ENCODE measurements around the gene PLEK.
"Not testable (repeated sequence)": the region's sequence is repeated elsewhere in the genome, so short reads cannot be mapped to it uniquely, and the experiment has no call there.

PLEK gene

GRCh38 chr2:68385220-68385906 lies 20.3 kb downstream of the PLEK start:
- no peak for DNase-seq (ENCODE audit: low read depth in 2 of 2)

DNA sequence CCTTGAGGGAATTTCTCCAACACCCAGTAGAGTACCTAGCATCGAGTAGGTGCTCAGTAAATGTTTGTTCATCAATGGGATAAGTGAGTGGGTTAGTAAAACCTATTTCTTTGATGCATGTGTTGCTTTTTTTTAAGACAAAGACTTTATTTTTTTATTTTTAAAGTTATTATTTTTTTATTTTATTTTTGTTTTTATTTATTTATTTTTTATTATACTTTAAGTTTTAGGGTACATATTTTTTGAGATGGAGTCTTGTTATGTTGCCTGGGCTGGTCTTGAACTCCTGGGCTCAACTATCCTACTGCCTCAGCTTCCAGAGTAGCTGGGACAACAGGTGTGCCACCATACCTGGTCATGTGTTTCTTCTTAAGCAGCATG lies 20.8 kb downstream of the PLEK start:
- no peak for DNase-seq (ENCODE audit: low read depth in 2 of 2)

DNA sequence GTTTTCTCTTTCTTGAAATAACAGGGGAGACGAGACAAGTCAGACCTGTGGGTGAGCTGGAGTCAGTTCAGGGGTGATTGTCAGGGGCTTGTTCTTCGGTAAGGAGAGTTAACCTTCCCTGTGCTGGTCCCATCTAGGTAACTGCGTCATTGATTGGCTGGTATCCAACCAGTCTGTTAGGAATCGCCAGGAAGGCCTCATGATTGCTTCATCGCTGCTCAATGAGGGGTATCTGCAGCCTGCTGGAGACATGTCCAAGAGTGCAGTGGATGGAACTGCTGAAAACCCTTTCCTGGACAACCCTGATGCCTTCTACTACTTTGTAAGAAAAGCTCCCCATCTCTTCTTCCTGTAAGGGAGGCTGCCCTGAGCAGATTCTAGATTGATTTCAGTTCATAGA lies 21.3 kb downstream of the PLEK start:
- no peak for DNase-seq (ENCODE audit: low read depth in 2 of 2)

- DNase-seq (ENCODE audit: low read depth in 2 of 2) = no peak
Measured at GRCh38 chr2:68387408-68388350, 22.6 kb downstream of the PLEK start.

DNA sequence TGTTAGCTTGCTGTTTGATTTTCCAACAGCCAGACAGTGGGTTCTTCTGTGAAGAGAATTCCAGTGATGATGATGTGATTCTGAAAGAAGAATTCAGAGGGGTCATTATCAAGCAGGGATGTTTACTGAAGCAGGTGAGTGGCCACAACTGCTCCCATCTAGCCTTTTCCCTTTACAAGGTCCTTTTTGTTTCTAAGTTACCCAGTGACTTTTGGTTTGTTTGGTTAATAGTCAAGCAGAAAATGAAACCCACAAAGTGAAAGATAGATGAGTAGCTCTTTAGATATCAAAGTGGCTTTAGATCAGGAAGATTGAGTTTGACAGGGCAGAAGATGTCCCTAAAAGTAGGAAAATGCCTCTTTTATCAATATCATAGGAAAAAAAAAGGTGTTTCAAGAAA lies 23.3 kb downstream of the PLEK start:
- no peak for DNase-seq (ENCODE audit: low read depth in 2 of 2)

GRCh38 chr2:68388772-68389171 lies 23.7 kb downstream of the PLEK start:
- DNase-seq (ENCODE audit: low read depth in 2 of 2) = no peak

- no peak for DNase-seq (ENCODE audit: low read depth in 2 of 2)
Measured at GRCh38 chr2:68390114-68390513, 25.0 kb downstream of the PLEK start.

- no peak for DNase-seq (ENCODE audit: low read depth in 2 of 2)
Measured at GRCh38 chr2:68390586-68390985, 25.5 kb downstream of the PLEK start.

DNA sequence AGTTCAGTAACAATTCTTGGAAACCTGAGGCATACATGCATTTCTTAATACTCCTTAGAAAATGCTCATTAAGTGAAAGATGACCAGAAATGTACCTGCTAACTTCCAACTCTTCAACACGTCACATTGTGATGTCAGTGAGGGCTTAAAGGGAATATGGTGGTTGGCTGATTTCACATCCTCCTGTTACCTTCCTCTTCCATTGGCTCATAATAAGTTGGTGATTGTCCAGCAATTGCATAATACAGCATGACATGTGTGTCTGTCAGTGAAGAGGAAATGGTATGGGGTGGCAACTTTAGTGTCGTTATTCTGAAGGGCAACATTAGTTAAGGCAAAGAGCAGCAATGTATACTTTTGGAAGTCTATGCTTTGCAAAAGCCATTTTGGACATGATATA lies 26.0 kb downstream of the PLEK start:
- no peak for DNase-seq (ENCODE audit: low read depth in 2 of 2)

- DNase-seq (ENCODE audit: low read depth in 2 of 2) = no peak
Measured at GRCh38 chr2:68391869-68392268, 26.8 kb downstream of the PLEK start.

DNA sequence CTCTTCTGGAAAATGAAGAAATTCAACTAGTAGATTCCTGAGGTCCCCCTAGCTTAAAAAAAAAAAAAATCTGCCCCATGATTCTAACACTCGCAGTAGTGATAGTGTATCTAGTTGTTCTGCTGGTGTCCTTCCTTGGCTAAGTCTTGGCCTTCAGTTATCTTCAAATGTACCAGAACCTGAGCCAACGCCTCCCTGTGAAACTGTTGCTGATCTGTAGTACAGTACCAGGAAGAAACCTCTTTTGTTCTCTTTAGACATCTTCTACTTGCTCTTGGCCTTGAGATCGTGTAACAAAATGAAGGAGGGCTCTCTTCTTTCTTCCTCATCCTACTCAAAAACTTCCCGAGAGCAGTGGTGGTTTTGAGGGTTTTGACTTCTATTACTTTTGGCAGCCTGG lies 31.0 kb downstream of the PLEK start:
- DNase-seq (ENCODE audit: low read depth in 2 of 2) = no peak

- not testable (repeated sequence) for DNase-seq (ENCODE audit: low read depth in 2 of 2)
Measured at GRCh38 chr2:68397704-68398263, 32.7 kb downstream of the PLEK start.

DNA sequence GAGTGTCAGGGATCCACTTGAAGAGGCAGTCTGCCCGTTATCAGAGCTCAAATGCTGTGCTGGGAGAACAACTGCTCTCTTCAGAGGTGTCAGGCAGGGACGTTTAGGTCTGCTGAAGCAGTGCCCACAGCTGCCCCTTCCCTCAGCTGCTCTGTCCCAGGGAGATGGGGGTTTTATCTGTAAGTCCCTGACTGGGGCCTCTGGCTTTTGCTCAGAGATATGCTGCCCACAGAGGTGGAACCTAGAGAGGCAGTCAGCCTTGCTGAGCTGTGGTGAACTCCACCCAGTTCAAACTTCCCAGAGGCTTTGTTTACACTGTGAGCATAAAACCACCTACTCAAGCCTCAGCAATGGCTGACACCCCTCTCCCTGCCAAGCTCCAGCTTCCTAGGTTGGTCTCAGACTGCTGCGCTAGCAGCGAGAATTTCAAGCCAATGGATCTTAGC lies 38.1 kb downstream of the PLEK start:
- DNase-seq (ENCODE audit: low read depth in 2 of 2) = no peak

GRCh38 chr2:68404164-68404563 lies 39.1 kb downstream of the PLEK start:
- no peak for DNase-seq (ENCODE audit: low read depth in 2 of 2)

DNA sequence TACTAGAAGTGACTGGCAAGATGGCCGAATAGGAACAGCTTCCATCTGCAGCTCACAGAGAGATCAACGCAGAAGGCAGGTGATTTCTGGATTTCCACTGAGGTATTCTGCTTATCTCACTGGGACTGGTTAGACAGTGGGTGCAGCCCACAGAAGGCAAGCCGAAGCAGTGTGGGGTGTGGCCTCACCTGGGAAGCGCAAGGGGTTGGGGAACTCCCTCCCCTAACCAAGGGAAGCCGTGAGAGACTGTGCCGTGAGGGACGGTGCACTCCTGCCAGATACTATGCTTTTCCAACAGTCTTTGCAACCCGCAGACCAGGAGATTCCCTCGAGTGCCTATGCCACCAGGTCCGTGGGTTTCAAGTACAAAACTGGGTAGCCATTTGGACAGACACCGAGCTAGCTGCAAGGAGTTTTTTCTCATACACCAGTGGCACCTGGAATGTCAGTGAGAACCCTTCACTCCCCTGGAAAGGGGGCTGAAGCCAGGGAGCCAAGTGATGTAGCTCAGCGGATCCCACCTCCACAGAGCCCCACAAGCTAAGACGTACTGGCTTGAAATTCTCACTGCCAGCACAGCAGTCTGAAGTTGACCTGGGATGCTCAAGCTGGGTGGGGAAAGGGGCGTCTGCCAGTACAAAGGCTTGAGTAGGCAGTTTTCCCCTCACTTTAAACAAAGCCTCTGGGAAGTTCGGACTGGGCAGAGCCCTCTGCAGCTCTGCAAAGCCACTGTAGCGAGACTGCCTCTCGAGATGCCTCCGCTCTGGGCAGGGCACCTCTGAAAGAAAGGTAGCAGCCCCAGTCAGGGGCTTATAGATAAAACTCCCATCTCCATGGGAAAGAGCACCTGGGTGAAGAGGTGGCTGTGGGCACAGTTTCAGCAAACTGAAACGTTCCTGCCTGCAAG lies 40.1 kb downstream of the PLEK start:
- DNase-seq (ENCODE audit: low read depth in 2 of 2) = no peak

GRCh38 chr2:68411397-68412126 lies 46.5 kb downstream of the PLEK start:
- no peak for DNase-seq (ENCODE audit: low read depth in 2 of 2)

DNA sequence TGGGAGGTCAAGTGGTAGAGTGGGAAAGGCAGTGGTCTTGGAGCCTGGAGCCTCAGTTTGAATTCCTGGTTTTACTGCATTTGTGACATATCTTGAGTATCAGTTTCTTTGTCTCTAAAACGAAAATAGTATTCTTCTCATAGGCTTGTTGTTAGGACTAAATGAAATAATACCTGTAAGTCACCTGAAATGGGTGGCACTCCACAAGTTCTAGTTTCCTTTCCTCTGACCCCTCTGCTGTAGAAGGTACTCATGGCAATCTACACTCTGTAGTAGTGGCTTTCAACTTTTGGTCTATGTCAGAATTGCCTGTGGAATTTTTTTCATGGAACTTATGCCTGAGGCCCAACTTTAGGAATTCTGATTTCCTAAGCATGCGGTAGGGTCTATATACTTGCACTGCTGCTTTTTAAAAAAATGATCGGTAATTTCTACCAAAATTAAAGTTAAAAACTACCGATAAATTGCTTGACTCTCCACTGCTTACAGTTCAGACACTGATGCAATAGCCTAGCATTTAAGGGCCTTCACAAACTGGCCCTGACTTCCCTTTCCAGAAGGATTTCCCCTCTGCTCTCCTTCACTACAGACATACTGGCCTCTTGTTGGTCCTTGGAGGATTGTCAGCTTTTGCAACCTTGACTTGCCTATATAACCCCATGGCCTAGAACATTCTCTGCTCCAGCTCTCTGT lies 47.2 kb downstream of the PLEK start:
- DNase-seq (ENCODE audit: low read depth in 2 of 2) = no peak

DNA sequence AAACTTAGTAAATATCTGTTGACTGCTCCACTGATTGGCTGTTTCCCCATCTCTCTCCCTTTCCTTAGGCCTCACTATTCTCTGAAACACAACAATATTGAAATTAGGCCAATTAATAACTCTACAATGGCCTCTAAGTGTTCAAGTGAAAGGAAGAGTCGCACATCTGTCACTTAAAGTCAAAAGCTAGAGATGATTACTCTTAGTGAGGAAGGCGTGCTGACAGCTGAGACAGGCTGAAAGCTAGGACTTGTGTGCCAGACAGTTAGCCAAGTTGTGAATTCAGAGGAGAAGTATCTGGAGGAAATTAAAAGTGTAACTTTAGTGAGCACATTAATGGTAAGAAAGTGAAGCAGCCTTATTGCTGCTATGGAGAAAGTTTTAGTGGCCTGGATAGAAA lies 48.4 kb downstream of the PLEK start:
- no peak for DNase-seq (ENCODE audit: low read depth in 2 of 2)

DNA sequence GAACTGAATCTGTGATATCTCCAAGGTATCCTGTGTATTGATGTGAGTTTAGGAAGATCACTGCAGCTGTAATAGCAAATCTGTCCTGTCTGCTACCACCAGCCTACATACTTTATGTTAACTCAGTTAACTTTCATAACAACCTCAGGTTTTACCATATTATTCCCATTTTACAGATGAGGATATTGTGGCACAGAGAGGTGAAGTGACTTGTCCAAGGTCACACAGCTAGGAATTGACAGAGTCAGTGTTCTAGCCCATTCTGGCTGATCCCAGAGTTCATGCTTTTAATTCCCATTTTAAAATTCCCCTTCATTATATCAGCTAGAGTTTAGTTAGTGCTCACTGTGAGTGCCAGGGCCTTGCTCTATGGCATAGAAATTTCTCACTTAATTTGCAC lies 49.4 kb downstream of the PLEK start:
- DNase-seq (ENCODE audit: low read depth in 2 of 2) = no peak

GRCh38 chr2:68414876-68415275 lies 49.8 kb downstream of the PLEK start:
- DNase-seq (ENCODE audit: low read depth in 2 of 2) = no peak

Measured in stimulated activated CD4-positive, alpha-beta T cell treated with anti-CD3 and anti-CD28 coated beads, Interleukin-12 subunit alpha, Interleukin-12 subunit beta, amount 100 ng/mL, for 24 hours (primary cell).